NCI-H345 treated with DMSO at 0.1 percent for 48 hours (cell line): ENCODE data around the gene TTLL6.
"Not testable (repeated sequence)": the region's sequence is repeated elsewhere in the genome, so short reads cannot be mapped to it uniquely, and the experiment has no call there.

Experiments
- DNase-seq: peaks from one replicate; lab custom pipeline; 2025; ENCODE audit not compliant: unreplicated experiment; lab: John Stamatoyannopoulos, UW

The TTLL6 gene

DNA sequence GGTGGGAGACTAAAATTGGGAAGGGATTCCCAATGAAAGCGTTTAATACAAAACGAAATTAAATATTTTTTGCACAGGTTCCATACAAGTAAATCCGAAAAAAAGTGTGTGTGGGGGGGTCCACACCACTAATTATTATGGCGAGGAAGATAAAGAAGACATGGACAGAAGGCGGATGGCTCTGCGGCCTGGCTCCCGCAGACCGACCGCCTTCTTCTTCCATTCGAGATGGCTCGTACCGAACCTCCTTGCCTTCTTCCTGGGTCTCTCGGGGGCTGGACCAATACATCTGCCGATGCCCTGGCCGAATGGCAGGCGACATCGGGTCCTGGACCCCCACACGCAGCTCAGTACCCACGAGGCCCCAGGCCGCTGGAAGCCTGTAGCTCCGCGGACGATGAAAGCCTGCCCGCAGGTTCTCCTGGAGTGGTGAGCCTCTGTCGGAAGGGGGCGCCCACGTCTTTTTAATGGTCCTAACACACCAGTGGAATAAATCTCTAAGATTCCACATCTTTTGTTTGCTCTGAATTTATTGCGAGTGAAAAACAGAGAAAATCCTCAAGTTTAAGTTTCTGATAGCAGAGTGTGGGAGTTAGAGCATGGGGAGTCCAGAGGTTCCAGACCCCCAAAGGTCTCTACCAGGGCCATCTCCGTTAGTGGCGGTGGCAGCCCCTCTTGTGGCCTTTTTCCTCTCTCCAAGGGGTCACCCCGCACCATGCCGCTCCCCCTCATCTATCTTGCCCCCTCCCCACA is 92.6 kb downstream of the TTLL6 start:
- peak; percentile 37 for DNase-seq

DNA sequence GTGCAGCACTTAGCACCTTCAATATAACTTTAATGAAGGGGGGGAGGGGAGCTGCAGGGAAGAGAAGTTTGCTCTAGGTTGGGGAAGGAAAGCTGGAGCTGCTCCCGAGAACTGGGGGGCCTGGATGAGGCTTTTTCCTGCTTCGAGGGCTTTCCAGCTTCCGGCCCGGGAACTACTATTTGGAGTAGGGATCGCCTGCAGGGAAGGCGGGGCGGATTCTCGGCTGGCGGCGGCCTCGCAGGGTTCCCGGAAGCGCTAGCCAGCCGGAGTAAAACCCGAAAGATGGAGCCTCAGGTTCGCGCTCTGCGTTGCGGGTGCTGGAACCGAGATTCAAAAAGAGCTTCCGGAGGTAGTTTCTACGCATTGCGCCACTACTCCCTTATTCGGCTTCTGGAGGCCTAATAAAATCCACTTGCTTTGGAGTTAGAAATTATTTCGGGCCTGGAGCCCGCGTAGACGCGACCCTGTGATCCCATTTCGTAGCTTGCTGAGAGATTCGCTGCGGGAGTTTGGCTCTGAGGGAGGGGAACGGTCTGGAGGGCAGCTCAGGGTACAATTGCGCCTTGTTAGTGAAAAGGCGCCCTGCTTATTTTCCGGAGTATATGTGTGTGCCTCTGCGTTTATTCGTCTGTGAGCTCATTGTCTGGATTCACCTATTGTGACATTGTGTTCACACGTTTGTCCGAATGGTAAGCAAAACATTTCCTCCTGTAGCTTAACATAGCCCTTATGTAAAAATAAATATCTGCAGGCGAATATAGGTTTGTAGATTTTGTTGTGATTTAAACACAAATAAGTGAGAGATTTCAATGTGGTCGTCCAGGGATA is 93.4 kb downstream of the TTLL6 start:
- no peak for DNase-seq

DNA sequence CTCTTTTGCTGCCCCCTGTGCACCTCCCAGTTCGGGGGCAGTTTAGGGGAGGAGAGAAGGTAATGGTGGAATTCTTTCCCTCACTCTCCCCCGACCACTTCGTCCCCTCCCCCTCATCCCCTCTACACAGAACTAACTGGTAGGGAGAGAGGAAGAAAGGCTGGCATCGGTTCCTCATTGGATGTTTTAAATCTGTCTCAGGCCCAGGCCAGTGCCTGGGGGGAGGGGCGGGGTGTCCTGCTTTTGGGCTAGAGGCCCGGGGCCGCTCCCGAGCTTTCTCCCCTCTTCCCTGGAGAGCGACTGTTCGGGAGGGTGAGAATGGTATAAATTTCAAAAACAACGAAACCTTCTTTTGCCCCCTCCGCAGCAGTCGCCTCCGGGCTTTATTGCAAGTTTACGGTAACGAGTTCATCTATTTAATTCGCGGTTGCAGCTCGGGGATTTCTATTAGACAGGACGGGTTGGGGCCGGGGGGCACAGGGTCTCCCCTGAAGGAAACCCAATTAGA is 94.1 kb downstream of the TTLL6 start, which contains the start of gene PRAC2:
PRAC2 (plus strand) TSS at position 271 of the 508 bp plus-strand sequence. CDS start 1,226 bp downstream, outside the sequence.
- no peak for DNase-seq

DNA sequence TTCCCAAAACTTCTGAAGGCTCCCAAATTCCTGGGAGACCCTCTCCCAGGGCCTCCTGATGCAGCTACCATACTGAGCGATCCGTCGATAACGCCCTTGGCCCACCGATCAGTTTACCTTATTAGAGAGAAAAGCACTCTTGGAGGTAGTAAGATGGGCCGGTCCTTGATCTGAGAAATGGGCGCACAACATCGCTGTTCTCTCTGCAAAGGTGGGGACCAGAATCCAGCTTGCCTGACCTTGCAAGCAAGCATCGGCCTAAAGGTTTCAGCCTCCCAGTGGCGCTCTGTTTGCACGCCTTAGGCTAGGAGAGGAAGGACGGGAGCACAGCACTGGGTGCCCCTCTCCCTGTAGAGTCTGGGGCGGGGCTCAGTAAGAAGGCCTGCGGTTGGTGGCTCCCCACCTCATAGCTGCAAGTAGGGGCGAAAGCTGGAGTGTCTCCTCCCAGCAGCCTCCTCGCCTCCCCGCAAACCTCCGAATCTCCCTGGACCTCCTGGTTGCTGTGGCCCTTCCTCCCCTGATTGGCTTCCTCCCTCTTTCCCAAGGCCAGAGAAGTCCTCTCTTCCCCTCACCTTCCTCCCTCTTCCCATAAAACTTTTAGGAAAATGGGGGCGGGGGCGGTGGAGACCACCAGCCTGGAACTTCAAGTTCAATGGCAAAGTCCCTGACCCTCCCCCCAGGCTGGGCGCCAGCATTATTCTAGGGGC is 94.7 kb downstream of the TTLL6 start, which contains the start of gene PRAC1:
PRAC1 (minus strand) TSS at position 318 of the 707 bp plus-strand sequence; CDS start at position 192, 126 bp downstream.
- no peak for DNase-seq

DNA sequence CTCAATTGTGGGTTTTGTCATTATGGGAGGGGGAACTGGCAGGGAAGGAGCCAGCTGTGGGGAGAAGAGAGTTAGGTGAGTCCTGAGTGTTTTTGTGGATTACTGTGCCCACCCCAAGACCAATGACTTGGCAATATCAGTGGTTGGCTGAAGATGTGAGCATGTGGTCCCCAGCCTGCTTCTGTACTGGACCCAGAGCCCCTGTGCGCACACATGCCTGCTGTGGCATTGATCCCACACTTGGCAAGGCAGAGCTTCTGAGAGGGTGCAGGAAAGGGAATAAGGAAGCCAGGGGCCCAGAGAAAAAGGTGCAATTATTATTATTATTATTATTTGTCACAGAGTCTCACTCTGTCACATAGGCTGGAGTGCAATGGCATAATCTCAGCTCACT is 96.0 kb downstream of the TTLL6 start:
- no peak for DNase-seq

DNA sequence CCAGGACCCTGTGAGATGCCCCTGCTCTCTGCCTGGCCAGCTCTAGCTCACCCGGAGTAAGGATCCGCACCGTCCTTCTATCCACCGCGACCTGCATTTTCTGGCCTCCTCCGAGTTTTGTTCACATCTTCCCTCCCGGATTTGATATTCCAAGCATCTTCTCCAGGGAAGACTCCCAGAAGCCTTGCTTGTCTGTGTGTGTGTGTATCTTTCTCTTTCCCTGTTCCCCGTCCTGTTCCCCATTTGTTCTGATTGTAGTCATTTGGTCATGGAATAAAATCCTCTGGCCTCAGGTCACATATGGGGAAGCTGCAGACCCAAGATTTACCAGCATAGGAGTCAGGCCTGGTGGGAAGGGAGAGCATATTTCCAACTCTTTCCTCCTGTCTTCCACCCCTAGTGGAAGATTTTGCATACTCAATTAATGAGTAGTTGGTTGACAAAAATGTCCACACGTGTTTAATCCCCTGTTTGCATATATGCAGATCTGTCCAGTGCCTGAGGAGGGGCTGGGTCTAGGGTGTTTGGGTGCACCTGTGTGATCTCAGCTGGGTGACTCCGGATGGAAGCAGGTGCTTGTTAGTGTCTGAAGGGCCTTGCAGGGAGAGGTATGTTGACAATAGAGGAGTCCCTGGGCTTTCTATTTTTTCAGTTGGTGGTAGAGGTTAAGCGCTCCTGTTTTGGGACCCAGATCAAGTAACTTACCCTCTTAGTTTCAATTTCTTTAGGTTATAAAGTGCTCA is 96.6 kb downstream of the TTLL6 start:
- peak; percentile 6 for DNase-seq

DNA sequence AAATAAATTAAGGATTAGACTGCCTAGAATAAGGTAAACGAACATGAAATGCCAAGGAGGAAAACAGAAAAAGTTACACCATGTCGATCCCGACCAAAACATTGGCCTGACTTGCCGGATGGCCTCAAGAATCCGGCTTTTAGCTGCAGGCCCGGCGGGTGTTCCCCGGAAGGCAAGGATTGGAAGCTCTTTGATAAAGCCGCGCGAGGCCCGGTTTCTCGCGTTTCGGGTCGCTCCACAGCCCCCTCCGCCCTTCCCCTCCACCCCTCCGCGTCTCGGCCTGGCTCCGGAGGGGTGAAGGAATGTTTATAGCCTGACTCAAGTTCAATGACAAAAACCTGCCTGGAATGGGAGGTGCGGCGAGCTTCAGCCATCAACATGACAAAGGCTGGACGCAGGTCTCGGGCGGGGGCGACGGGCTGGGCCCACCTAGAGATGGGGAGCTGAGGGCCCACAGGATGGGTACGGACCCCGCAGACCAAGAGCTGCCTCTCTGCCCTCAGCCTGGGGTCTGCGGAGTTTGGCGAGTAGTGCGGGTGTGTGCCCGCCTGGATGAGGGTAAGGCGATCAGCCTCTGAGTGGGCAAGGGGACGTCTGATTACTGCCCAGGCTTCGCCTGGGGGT is 97.3 kb downstream of the TTLL6 start:
- no peak for DNase-seq

DNA sequence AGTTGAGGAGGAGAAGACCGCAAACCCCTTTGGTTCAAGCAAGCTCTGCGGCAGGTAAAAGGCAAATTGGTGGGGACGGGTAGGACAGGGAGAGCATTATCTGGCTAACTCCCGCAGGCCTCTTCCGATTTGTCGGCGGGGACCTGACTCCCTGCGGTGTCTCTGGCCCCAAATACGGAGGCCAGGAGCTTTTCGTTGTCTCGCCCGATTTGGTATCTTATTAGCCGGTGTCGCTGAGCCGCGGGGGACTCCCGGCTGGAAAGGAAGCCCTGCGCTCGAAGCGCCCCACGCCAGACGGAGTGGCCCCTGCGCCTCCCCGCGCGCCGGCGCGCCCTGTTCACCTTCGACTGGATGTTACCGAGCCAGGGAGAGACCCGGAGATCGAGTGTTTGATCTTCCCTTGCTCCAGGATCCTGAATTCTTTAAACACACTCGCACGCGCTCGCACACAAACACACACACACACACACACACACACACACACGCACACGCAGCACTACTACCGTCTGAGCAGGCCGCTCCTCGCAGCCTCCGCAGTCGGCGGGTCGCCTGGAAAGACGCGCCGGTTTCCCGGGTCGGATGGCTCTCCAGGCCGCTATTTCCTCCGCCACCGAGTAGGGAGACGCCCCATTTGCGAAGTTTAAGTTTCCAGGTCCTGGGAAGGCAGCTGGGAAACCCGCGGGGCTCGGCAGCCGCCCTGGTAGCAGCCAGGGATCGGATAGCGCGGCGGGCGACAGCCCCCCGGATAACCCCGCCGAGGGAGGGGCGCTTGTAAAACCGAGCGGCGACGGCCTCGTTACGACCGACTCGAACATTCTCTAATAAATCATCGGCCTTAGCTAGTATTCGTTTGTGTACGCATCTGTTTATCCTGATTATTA is 98.0 kb downstream of the TTLL6 start:
- no peak for DNase-seq

DNA sequence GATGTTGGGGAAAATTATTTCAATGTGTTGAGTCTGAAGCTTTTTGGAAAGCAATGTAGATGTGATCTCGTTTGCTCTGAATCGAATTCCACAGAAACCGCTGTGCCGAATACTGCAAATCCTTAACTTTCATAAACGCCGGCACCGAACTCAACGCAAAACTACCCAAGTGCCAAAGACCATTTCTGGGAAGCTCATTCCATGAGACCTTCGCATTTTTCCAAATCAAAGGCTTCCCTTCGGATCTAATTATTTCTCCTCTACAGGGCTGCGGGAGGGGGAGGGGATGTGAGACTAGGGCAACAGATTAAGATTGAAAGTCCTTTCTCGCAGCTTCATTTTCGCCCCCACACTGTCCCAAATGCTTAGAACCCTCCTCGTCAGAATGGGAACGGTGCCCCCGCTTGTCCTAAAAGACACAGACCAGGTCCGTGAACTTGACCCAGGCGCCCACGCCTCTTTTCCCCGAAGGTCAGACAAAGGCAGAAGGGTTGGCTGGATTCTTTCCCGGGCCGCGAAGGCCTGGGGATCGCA is 98.7 kb downstream of the TTLL6 start:
- DNase-seq, result no peak

DNA sequence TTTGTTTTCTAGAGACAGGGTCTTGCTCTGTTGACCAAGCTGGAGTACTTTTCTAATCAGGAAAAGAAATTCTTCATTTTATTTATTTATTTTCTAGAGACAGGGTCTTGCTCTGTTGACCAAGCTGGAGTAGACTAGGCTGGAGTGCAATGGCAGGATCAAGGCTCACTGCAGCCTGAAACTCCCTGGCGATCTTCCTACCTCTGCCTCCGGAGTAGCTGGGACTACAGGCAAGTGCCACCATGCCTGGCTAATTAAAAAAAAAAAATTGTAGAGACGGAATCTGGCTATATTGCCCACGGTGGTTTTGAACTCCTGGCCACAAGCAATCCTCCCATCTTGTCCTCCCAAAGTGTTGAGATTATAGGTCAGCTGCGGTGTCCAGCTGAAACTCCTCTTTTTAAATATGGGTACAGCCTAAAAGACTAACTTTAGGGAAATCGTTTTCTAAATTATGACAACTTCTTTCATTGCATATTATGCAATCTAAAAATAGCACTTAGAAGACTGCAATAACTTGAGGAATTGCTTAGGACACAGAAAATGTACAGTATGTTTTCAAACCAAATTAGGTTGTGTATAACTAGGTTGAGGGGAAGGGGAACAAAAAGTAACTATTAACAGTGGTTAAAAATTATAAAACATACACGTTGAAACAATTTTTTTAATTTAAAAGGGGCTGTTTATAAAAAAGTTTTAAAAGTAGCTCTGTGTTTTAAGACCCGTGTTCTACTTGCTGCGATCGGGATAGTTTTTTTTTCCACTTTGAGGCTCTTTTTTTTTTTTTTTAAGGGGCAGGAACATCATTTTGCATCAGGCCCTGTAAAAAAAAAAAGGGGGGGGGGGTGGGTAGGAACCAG is 99.4 kb downstream of the TTLL6 start:
- no peak for DNase-seq

DNA sequence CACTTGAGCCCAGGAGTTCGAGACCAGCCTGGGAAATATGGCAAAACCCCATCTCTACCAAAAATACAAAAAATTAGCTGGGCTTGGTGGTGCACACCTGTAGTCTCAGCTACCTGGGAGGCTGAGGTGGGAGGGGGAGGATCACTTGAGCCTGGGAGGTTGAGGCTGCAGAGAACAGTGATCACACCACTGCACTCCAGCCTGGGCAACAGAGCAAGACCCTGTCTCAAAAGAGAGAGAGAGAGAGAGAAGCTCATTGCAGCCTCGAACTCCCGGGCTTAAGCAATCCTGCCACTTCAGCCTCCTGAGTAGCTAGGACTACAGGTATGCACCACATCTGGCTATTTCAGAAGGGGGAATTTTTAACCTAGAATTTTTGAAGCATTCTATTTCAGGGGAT is 100.5 kb downstream of the TTLL6 start:
- DNase-seq, result not testable (repeated sequence)

DNA sequence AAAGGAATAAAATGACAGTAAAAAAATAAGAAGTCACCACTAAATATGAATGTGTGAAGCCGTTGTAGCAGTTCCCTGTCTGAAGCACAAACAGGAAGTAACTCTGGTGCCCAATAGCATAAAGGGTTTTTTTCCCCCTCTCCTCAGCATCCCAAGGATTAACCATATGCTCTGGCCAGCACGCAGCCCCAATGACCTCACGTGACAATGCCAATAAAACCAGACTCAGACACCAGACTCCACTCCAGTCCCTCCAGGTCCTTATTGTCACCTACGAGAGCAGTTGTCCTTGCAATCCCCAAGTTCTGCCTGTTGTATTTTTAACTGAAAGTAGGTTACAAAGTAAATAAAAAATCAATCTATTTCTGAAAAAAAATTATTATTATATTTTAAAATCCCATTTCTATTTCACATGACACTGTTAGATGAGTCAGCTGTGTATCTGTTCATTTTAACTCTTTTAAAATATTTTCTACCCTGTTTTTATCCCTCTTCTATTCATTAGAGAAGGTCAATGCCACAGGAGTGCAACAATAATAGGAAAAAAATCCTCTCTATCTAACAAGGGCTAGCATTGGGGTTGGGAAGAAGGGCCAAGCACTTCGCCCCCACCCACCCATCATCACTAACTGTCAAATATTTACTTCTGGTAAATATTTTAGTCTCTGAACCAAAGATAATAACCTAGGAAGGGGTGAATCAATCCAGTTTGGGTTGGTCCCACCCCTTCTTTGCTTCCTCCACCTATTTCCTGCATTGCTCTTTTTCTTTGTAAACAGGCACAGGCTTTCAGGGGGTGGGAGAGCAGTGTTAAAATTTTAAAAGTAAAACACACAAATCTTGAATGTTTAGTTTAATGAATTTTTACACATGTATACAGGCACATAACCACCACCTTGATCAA is 101.3 kb downstream of the TTLL6 start:
- no peak for DNase-seq
